Mononuclear cell (primary cell): Measurements from ENCODE around the gene SOBP. TPM values are rescaled to one million over a fixed set of nuclear protein-coding genes. Genes with fewer than 3 reads are reported as not detected.

Experiments
- H3K27me3 ChIP-seq: 2 replicates; pipeline ENCODE4 v1.6.0; 2011; ENCODE audit warnings: low read length, control low read depth; ENCODE audit not compliant: insufficient read depth
- H3K4me1 ChIP-seq: 2 replicates; pipeline ENCODE4 v1.5.1; 2011; ENCODE audit warnings: mild to moderate bottlenecking, low read length, control low read depth; ENCODE audit not compliant: insufficient read depth
- H3K4me3 ChIP-seq: 2 replicates; pipeline ENCODE4 v1.5.1; 2011; ENCODE audit warnings: mild to moderate bottlenecking, low read length, moderate library complexity
- H3K9me3 ChIP-seq: 2 replicates; pipeline ENCODE4 v1.5.1; 2011; ENCODE audit warnings: low read depth, mild to moderate bottlenecking, control low read depth, low read length
- total RNA-seq: library from RNA; depleted of rRNA; stranded (reverse); fragments of >200 nt; gene quantifications from one replicate; pipeline ENCODE4 v1.2.3, GENCODE V29; 2012

The SOBP gene
- total RNA-seq, 1 donor = 0.10 TPM

DNA sequence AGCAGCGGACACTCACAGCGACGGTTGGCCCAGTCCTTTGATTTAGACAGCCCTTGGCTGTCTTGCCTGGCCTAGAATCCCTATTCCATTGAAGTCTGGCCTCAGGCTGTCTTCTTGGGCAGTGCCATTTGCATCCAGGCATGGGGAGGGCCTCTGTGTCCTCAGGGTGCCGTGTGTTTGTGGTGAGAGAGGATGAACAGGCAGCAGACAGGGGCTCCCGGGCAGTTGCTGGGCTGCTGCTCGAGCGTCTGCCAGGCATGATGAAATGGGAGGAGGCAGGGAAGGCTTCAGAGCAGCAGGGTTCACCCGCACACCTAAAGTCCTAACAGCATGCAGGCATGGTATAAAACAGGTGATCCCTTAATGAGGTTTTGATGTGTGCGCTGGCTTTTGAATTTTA lies 126.9 kb downstream of the SOBP start:
- Histone ChIP-seq H3K27me3 (no peaks in the 10 kb centered on the region), H3K9me3 (no peaks in the 10 kb centered on the region)

DNA sequence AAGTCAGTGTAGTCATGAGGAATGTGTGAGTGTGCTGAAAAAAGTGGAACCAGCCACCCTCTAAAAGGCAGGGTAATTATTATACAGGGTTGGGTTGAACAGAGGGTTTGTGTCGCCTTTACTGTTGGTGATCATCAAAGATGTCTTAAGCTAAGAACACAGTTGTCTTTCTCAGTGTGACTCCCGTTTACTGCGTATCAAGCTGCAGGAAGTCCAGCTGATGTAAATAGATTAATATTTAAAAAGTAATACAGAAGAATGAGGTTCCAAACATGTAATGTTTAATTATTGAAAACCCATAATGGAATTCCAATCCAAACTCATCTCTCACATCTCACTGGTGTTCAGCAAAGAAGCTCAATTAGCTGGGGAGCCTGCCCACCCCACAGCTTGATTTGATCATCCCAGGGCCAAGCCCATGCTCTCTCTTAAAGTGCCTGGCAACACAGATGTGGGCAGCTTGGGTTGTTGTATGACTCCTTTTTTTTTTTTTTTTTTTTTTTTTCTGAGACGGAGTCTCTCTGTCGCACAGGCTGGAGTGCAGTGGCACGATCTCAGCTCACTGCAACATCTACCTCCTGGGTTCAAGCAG lies 127.5 kb downstream of the SOBP start:
- no peaks in the 10 kb centered on the region for H3K9me3 ChIP-seq
- no peaks in the 10 kb centered on the region for H3K27me3 ChIP-seq
- peaks cover 14% of the 10 kb centered on the region for H3K4me1 ChIP-seq
- H3K4me3 ChIP-seq = no peak overlapping the region

More for the DNA sequence above, 126.9 kb downstream of the SOBP start:
- Histone ChIP-seq H3K4me1 (peaks cover 14% of the 10 kb centered on the region), H3K4me3 (no peak overlapping the region)

DNA sequence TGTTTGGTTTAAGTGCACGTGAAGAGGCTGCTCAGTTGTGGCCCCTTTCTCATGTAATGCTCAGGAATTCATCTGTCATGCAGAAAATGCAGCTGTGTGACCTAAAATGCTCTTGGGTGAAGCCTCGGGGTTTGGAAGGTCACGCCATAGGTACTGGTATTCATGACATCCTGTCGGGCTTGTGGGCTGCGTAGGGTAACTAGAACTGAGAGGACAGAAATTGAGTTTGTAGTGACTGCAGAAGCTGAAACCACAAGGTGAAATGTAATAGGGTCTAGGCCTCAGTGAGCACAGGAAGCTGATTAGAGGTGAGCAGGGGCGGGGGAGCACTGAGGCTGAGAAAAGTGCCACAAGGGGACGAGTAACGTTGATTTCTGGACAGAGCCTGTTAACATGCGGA lies 128.8 kb downstream of the SOBP start:
- Histone ChIP-seq H3K4me3 (no peak overlapping the region), H3K9me3 (no peaks in the 10 kb centered on the region), H3K4me1 (peaks cover 14% of the 10 kb centered on the region), H3K27me3 (no peaks in the 10 kb centered on the region)

DNA sequence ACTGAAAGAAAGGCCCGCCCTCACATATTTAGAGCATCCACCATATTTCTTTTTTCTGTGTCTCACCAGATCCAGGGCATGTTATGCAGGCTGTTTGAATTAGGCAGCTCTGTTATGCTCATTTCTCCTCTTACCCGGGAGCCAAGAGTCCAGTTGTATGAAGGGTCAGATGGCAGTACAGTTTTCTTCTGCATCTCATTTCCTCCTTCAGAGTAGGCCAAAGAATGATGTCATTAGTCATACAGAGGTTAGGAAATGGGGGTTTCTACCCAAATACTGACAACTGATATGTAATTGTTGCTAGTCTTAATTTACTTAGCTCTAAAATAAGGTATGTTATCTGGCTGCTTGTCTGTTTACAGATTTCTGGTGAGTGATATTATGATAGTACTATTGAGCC lies 130.8 kb downstream of the SOBP start:
- Histone ChIP-seq H3K27me3 (no peaks in the 10 kb centered on the region), H3K4me1 (peaks cover 14% of the 10 kb centered on the region), H3K4me3 (no peak overlapping the region), H3K9me3 (no peaks in the 10 kb centered on the region)

DNA sequence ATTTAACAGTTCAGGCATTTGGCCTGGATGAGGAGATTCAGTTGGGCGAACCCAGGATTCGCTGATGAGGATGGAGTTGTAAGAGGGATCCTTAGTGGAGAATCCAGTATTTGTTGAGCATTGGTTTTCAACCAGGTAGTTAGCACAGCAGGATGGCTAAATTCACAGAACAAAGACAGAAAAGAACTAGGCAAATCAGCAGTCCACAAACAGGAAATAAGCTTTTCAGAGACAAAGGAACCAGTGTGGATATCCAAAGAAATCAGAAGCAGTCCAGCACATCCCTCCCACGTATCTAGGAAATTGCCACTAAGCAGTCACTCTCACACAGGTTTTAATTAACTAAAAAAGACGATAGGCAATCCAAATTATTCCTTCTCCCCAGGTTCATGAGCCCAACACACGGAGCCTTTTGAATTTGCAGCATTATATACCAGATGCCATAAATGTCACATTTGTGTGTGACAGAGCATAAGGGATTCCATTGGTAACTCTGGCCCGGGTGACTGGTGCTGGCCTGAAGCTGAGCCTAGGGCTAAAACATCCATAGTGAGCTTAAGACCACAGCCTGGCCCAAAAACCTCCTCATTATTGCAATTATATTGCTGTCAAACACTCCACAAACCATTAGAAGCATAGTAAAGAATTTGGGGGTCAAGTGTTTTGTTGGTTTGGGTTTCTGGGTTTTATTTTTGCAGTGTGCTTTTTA lies 131.5 kb downstream of the SOBP start:
- H3K4me1 ChIP-seq = peaks cover 14% of the 10 kb centered on the region
- no peaks in the 10 kb centered on the region for H3K9me3 ChIP-seq
- no peaks in the 10 kb centered on the region for H3K27me3 ChIP-seq
- H3K4me3 ChIP-seq = no peak overlapping the region

DNA sequence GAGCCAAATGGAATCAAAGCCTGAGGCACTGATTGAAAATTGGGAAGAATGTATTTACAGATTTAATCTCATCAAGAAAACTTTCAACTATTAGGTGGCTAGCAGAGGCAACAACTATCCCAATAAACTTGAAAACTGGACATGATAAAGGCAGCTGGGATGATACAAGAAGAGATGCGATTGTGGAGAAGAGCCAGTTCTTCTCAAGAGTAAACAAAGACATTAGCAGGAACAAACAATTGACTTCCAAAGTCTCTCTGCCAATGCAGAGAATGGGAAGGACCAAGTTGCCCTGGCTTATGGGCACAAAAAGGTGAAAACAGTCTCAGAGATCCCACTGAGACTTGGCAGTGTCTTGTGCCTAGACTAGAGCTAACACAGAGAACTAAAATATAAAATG lies 132.4 kb downstream of the SOBP start:
- Histone ChIP-seq H3K4me3 (no peak overlapping the region), H3K9me3 (no peaks in the 10 kb centered on the region), H3K27me3 (no peaks in the 10 kb centered on the region), H3K4me1 (peaks cover 14% of the 10 kb centered on the region)

DNA sequence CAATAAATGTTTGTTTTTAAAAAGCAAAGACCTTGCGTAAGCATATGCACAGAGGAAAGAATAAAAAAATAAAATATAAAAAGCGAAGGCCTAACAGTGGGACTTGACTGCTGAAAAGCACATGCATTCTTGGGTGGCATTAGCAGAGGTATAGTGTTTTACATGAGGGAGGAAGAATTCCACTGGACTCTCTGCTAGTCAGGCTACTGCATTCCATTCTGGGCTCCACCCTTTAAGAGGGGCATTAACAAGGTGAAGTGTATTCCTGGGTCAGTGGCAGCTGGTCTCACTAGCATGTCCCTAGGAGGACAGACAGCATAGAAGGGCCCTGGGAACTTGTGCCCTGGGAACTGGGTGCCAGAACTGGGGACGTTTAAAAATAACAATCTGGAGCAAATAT lies 134.1 kb downstream of the SOBP start:
- no peaks in the 10 kb centered on the region for H3K27me3 ChIP-seq
- no peak overlapping the region for H3K4me3 ChIP-seq
- H3K4me1 ChIP-seq = peaks cover 3% of the 10 kb centered on the region
- no peaks in the 10 kb centered on the region for H3K9me3 ChIP-seq

DNA sequence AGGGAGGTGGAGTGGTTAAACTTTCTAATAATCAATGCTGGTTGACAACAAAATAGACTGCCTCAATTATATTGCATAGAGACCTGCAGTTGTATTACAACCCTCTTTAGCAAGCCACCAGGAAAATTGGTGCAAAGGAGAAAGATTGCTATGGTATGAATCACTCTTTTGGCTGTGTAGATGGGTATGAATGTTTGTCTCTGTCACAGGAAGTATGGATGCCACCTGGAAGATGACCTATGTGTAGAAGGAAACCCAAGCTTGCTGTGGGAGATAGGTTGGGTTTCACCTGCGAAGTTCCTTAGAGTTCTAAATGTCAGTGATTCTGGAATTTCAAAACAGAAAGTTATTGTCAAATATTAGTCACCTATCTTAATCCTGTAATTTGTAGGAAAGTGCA lies 134.6 kb downstream of the SOBP start:
- Histone ChIP-seq H3K4me3 (no peak overlapping the region), H3K4me1 (no peaks in the 10 kb centered on the region), H3K9me3 (no peaks in the 10 kb centered on the region), H3K27me3 (peaks cover 4% of the 10 kb centered on the region)

DNA sequence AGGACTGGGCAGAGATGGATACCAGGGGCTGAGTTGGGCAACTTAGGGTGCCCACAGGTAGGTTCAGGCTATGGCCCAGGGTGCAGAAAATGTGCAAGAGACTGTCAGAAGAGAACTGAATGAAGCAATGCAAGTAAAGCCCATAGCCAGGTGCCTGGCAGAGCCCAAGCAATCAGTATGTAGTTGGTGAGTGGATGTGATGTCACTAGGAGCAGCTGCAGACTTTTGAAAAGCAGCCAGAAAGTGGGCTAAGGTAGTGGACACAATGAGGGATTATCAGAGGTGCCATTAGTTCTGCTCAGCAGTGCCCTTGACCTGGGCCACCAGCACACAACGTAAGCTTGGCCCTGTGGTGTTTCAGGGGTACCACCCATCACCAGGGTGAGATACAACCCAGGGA lies 135.3 kb downstream of the SOBP start:
- H3K27me3 ChIP-seq = peaks cover 11% of the 10 kb centered on the region
- H3K9me3 ChIP-seq = no peaks in the 10 kb centered on the region

DNA sequence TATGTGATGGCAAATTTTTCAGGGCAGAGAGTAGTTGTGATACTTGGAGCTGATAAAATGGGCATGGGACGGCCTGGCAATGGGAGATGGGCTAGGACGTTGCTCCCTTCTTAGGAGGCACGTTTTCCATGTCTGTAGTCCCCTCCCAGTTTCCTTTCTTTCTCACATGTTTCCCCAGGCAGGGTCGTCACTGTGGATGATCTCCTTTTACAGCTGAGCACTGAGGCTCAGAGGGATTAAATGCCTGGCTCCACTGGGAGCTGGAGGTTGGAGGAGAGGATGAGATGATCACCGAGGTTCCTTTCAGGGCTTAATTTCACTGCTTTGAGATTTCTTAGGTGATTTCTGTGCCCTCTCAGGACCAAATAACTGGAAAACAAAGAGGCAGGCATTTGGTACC lies 136.7 kb downstream of the SOBP start:
- H3K4me1 ChIP-seq = no peaks in the 10 kb centered on the region
- H3K4me3 ChIP-seq = no peak overlapping the region
- H3K27me3 ChIP-seq = peaks cover 24% of the 10 kb centered on the region

More for the DNA sequence above, 135.3 kb downstream of the SOBP start:
- Histone ChIP-seq H3K4me1 (no peaks in the 10 kb centered on the region), H3K4me3 (no peak overlapping the region)

DNA sequence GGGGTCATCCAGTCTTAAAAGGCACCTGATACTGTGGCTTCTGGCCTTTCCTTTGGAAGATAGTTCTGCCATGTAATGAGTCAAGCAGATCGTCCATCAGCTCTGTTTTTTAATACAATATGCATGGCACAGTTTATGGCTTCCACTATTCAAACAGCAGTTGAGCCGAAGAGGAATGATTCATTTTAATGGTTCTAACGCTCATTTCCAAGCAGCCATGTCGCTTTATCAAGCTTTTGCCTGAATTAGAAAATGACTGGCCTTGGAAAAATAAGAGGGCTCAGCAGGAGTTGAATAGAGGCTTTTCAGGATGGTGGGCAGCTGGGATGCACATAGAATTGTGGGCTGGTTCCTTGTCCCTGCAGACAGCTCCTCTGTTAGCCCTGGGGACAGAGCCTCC lies 138.1 kb downstream of the SOBP start:
- H3K9me3 ChIP-seq = no peaks in the 10 kb centered on the region
- H3K27me3 ChIP-seq = peaks cover 37% of the 10 kb centered on the region
- no peak overlapping the region for H3K4me3 ChIP-seq
- no peaks in the 10 kb centered on the region for H3K4me1 ChIP-seq

More for the DNA sequence above, 136.7 kb downstream of the SOBP start:
- no peaks in the 10 kb centered on the region for H3K9me3 ChIP-seq

DNA sequence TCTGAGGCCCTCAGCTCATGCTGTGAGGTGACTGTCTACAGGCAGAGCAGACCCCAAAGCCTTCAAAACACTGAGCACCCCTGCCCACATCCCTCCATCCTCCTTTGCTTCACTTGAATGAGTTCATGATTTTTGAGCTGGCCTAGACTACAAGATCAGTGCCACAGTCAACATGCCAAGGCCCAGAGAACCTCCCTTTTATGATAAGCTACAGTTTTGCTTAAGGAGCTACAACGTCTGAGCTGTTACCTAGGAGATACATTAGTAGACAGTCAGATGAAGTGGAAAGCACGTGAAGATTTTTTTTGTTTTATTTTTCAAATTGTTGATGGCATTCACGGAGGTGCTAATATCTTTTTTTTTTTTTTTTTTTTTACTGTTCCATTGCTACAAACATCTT lies 139.0 kb downstream of the SOBP start:
- H3K9me3 ChIP-seq = no peaks in the 10 kb centered on the region
- H3K27me3 ChIP-seq = peaks cover 46% of the 10 kb centered on the region
- no peaks in the 10 kb centered on the region for H3K4me1 ChIP-seq
- H3K4me3 ChIP-seq = no peak overlapping the region

DNA sequence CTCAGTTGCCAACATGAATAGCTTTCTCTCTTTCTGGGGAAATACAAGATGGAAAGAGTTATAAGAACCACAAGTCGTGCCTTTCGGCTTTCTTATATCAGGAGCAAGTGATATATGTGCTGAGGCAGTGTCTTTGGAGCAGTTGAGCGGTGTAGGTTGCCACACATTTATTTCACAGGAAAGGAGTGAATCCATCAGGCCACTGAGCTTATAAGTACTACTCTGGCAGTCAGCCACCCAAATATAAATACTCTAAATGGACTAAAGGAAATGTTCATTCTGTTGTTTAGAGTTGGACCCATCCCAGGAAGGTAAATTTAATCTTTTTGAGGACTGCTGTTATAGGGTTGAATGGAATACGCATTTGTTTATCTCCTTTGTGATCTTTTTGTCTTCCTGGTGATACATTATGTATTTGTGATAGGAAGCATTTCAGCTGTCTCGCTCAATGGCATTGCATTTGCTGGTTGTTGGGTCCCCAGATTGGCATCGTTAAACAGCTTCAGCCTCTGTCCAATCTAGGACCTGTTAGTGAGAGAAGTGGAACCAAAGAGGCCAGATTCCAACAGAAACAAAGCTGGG lies 139.7 kb downstream of the SOBP start:
- Histone ChIP-seq H3K4me3 (no peak overlapping the region), H3K4me1 (peaks cover 4% of the 10 kb centered on the region), H3K27me3 (peaks cover 47% of the 10 kb centered on the region), H3K9me3 (no peaks in the 10 kb centered on the region)

DNA sequence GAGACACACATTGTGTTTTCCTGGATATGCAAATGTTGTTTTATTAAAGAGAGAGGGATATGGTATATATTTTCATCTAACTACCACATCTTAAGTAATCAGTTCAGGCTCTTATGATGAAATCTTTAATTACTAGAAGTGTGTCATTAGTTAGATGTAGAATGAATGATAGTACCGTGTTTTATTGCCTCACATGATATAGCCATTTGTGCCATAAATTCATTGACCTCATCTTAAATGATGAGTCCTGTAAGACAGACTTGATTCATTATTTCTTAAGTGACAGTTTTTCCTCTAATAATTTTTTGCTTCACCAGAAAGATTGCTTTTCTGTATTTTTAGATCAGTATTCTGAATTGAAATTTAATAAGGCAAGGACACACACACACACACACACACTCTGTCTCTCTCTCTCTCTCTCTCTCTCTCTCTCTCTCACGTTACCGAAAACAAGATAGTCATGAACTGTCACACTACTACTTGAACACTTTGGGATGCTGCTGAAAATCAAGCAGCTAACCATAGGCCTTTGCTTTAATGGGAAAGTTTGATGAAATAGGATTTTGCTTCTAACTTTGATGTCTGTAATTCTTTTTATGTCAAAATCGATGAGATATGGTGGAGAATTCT lies 140.5 kb downstream of the SOBP start:
- Histone ChIP-seq H3K4me1 (peaks cover 7% of the 10 kb centered on the region), H3K9me3 (no peaks in the 10 kb centered on the region), H3K27me3 (peaks cover 52% of the 10 kb centered on the region), H3K4me3 (no peak overlapping the region)

DNA sequence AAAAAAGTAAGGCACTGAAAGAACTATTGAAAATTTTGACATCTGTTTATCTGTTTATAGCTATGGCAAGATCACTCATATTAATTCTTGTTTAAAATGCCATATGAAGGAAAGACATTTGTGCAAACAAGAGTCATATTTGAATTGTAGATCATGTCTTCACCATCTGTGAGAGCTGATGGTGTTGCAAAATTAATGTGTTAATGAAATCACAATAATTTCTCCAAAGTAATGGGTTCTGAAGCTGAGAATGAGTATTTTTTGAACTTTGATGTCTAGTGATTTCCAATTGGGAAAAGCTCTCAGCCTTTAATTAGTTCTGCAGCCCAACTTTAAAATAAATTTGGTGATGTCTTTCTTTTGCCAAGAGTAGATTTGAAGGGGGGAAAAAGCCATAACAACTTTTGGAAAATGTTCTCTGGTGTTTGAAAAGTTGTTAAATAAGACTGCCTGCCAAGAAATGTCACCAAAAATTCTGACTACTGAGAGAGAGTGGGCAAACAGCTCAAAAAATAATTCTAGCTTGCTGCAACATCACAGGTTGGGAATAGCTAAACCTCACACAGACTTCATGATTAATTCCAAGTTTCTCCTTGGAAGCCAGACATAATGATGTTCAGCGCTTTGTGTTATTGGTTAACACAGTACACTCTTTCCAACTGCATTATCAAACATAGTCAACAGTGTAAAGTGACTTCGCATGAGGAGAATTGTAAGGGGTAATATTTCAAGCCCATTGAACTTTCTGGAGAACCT lies 142.6 kb downstream of the SOBP start:
- Histone ChIP-seq H3K27me3 (peaks cover 64% of the 10 kb centered on the region), H3K9me3 (no peaks in the 10 kb centered on the region), H3K4me3 (no peak overlapping the region), H3K4me1 (peaks cover 7% of the 10 kb centered on the region)
